ACC112 (cell line): ENCODE results near the gene LRP1B.
A peak's percentile ranks its signal among the peaks of the same experiment; 100 is the strongest.

Experiments used
- H2AFZ ChIP-seq: fragments of 200-600 bp; sonication (generic); one replicate; pipeline ENCODE4 v1.6.0; 2017; ENCODE audit warnings: antibody characterized with exemption, low read length; ENCODE audit not compliant: unreplicated experiment
- H3K27ac ChIP-seq: fragments of 200-600 bp; sonication (generic); 2 replicates; pipeline ENCODE4 v1.5.1; 2014; ENCODE audit warnings: low read depth, mild to moderate bottlenecking, antibody characterized with exemption, low read length, moderate library complexity
- H3K27me3 ChIP-seq: fragments of 200-600 bp; sonication (generic); 2 replicates; pipeline ENCODE4 v1.6.1; 2014; ENCODE audit warnings: mild to moderate bottlenecking, antibody characterized with exemption, low read length, moderate library complexity, mixed read lengths; ENCODE audit not compliant: insufficient read depth
- H3K36me3 ChIP-seq: fragments of 200-600 bp; sonication (generic); 2 replicates; pipeline ENCODE4 v1.6.1; 2016; ENCODE audit warnings: mild to moderate bottlenecking, antibody characterized with exemption, low read length, moderate library complexity, mixed read lengths; ENCODE audit not compliant: insufficient read depth
- H3K4me1 ChIP-seq: fragments of 200-600 bp; sonication (generic); one replicate; pipeline ENCODE4 v1.6.1; 2016; ENCODE audit warnings: low read length, mixed read lengths; ENCODE audit not compliant: insufficient read depth, unreplicated experiment, control insufficient read depth
- H3K4me3 ChIP-seq: fragments of 200-600 bp; sonication (generic); 2 replicates; pipeline ENCODE4 v1.5.1; 2014; ENCODE audit warnings: mild to moderate bottlenecking, low read depth, low read length
- H3K79me2 ChIP-seq: fragments of 200-600 bp; sonication (generic); one replicate; pipeline ENCODE4 v1.6.0; 2016; ENCODE audit warnings: low read length; ENCODE audit not compliant: control insufficient read depth, unreplicated experiment, insufficient read depth

LRP1B gene

GRCh38 chr2:141569941-141570340 lies 560.9 kb downstream of the LRP1B start:
- H3K27me3 ChIP-seq = no peaks in the 10 kb centered on the region
- H3K27ac ChIP-seq = no peak overlapping the region
- H3K79me2 ChIP-seq = no peaks in the 10 kb centered on the region
- H3K36me3 ChIP-seq = no peaks in the 10 kb centered on the region
- no peak overlapping the region for H2AFZ ChIP-seq
- no peaks in the 10 kb centered on the region for H3K4me1 ChIP-seq
- no peak overlapping the region for H3K4me3 ChIP-seq

GRCh38 chr2:141565597-141565996 lies 565.2 kb downstream of the LRP1B start:
- Histone ChIP-seq H3K79me2 (no peaks in the 10 kb centered on the region), H2AFZ (no peak overlapping the region), H3K4me1 (no peaks in the 10 kb centered on the region), H3K27me3 (no peaks in the 10 kb centered on the region), H3K36me3 (no peaks in the 10 kb centered on the region), H3K4me3 (no peak overlapping the region), H3K27ac (no peak overlapping the region)

GRCh38 chr2:141560723-141561122 lies 570.1 kb downstream of the LRP1B start:
- H3K79me2 ChIP-seq = no peaks in the 10 kb centered on the region
- H3K4me3 ChIP-seq = no peak overlapping the region
- H3K36me3 ChIP-seq = no peaks in the 10 kb centered on the region
- H2AFZ ChIP-seq = no peak overlapping the region
- no peak overlapping the region for H3K27ac ChIP-seq
- peaks cover 6% of the 10 kb centered on the region for H3K4me1 ChIP-seq
- no peaks in the 10 kb centered on the region for H3K27me3 ChIP-seq

GRCh38 chr2:141557329-141558095 lies 573.3 kb downstream of the LRP1B start:
- H2AFZ ChIP-seq = no peak overlapping the region
- H3K4me3 ChIP-seq = no peak overlapping the region
- H3K27ac ChIP-seq = peak overlapping the region; percentile 10; the same call in 1 of the 2 replicates
- peaks cover 6% of the 10 kb centered on the region for H3K4me1 ChIP-seq
- H3K36me3 ChIP-seq = no peaks in the 10 kb centered on the region
- H3K27me3 ChIP-seq = no peaks in the 10 kb centered on the region
- no peaks in the 10 kb centered on the region for H3K79me2 ChIP-seq

GRCh38 chr2:141555876-141556470 lies 574.8 kb downstream of the LRP1B start:
- no peak overlapping the region for H3K27ac ChIP-seq
- H3K79me2 ChIP-seq = no peaks in the 10 kb centered on the region
- no peaks in the 10 kb centered on the region for H3K36me3 ChIP-seq
- H2AFZ ChIP-seq = no peak overlapping the region
- no peaks in the 10 kb centered on the region for H3K27me3 ChIP-seq
- no peak overlapping the region for H3K4me3 ChIP-seq
- H3K4me1 ChIP-seq = peaks cover 6% of the 10 kb centered on the region

GRCh38 chr2:141554810-141555209 lies 576.0 kb downstream of the LRP1B start:
- no peak overlapping the region for H2AFZ ChIP-seq
- no peaks in the 10 kb centered on the region for H3K79me2 ChIP-seq
- no peaks in the 10 kb centered on the region for H3K36me3 ChIP-seq
- H3K27me3 ChIP-seq = no peaks in the 10 kb centered on the region
- no peak overlapping the region for H3K4me3 ChIP-seq
- no peak overlapping the region for H3K27ac ChIP-seq
- H3K4me1 ChIP-seq = peaks cover 6% of the 10 kb centered on the region

- H3K79me2 ChIP-seq = no peaks in the 10 kb centered on the region
- H3K27ac ChIP-seq = no peak overlapping the region
- H3K4me1 ChIP-seq = peaks cover 4% of the 10 kb centered on the region
- H3K36me3 ChIP-seq = no peaks in the 10 kb centered on the region
- H3K27me3 ChIP-seq = no peaks in the 10 kb centered on the region
- H2AFZ ChIP-seq = no peak overlapping the region
- H3K4me3 ChIP-seq = no peak overlapping the region
These were observed 596.0 kb downstream of the LRP1B start for GRCh38 chr2:141534666-141535362.

GRCh38 chr2:141529659-141530058 lies 601.2 kb downstream of the LRP1B start:
- Histone ChIP-seq H3K4me1 (no peaks in the 10 kb centered on the region), H3K79me2 (no peaks in the 10 kb centered on the region), H2AFZ (no peak overlapping the region), H3K36me3 (no peaks in the 10 kb centered on the region), H3K27me3 (no peaks in the 10 kb centered on the region), H3K27ac (no peak overlapping the region), H3K4me3 (no peak overlapping the region)

- no peak overlapping the region for H3K27ac ChIP-seq
- H3K4me1 ChIP-seq = no peaks in the 10 kb centered on the region
- no peaks in the 10 kb centered on the region for H3K36me3 ChIP-seq
- H3K27me3 ChIP-seq = no peaks in the 10 kb centered on the region
- H3K79me2 ChIP-seq = no peaks in the 10 kb centered on the region
- no peak overlapping the region for H2AFZ ChIP-seq
- no peak overlapping the region for H3K4me3 ChIP-seq
These were observed 601.8 kb downstream of the LRP1B start for GRCh38 chr2:141528990-141529389.

- Histone ChIP-seq H3K27me3 (no peaks in the 10 kb centered on the region), H3K36me3 (no peaks in the 10 kb centered on the region), H3K79me2 (no peaks in the 10 kb centered on the region), H3K4me1 (no peaks in the 10 kb centered on the region), H3K4me3 (no peak overlapping the region), H2AFZ (no peak overlapping the region), H3K27ac (no peak overlapping the region)
These were observed 604.1 kb downstream of the LRP1B start for GRCh38 chr2:141526760-141527159.

- Histone ChIP-seq H3K4me3 (no peak overlapping the region), H3K27me3 (no peaks in the 10 kb centered on the region), H2AFZ (no peak overlapping the region), H3K4me1 (no peaks in the 10 kb centered on the region), H3K36me3 (no peaks in the 10 kb centered on the region), H3K27ac (no peak overlapping the region), H3K79me2 (no peaks in the 10 kb centered on the region)
These were observed 606.0 kb downstream of the LRP1B start for GRCh38 chr2:141524777-141525176.
